ENCODE measurements around the gene EGR1. TPM values are rescaled to one million over a fixed set of nuclear protein-coding genes. Genes with fewer than 3 reads are reported as not detected.

EGR1 gene
- total RNA-seq, 1 experiment from 2014 or later, result 83.3 TPM

- no peak overlapping the region for H2BK120ac ChIP-seq (ENCODE audit: low read depth, low read length, poor library complexity, severe bottlenecking)
- no peaks in the 10 kb centered on the region for H3K79me2 ChIP-seq (ENCODE audit: insufficient read depth, low read length)
- no peaks in the 10 kb centered on the region for H3K9me3 ChIP-seq (ENCODE audit: control insufficient read depth, low read depth, low read length)
- TF ChIP-seq CTCF (conservative IDR thresholded peaks at IDR 0.05), result no peak
- H4K5ac ChIP-seq (ENCODE audit: insufficient read length, low read depth, low read length), result no peak overlapping the region
- H2BK20ac ChIP-seq (ENCODE audit: low read depth, low read length, poor library complexity, severe bottlenecking), result no peak overlapping the region
- H3K4me1 ChIP-seq (ENCODE audit: insufficient read depth, low read length), result no peaks in the 10 kb centered on the region
- no peak overlapping the region for H3K4ac ChIP-seq (ENCODE audit: low read depth, low read length)
- H3K4me2 ChIP-seq (ENCODE audit: insufficient read depth, insufficient read length, low read length), result no peak overlapping the region
- H3K18ac ChIP-seq (ENCODE audit: insufficient read length, low read depth, low read length), result no peak overlapping the region
- H3K23ac ChIP-seq (ENCODE audit: insufficient read length, low read depth, low read length), result no peak overlapping the region
- Mint-ChIP-seq H3K27me3 (ENCODE audit: low read depth) (no peaks in the 10 kb centered on the region), H3K27ac (peak overlapping the region in 2 of 3 experiments; percentile 23 to 61; a peak in 1 of 7 replicates), H3K4me3 (no peak overlapping the region), H3K4me1 (peaks cover 14 to 19% of the 10 kb centered on the region in 2 experiments), H3K9me3 (no peaks in the 10 kb centered on the region), H3K36me3 (ENCODE audit: insufficient read depth in 1 of 3, low read depth in 3 of 3) (peaks cover 17 to 32% (median 23%) of the 10 kb centered on the region in 3 experiments; a peak in 6 of 7 replicates)
- no peak overlapping the region for H2BK12ac ChIP-seq (ENCODE audit: insufficient read length, low read depth, low read length)
- H2AK5ac ChIP-seq (ENCODE audit: insufficient read length, low read length), result no peak overlapping the region
- no peak overlapping the region for H4K91ac ChIP-seq (ENCODE audit: insufficient read length, low read depth, low read length)
- no peak overlapping the region for H3K9ac ChIP-seq (ENCODE audit: extremely low read depth, insufficient read length, low read length)
- no peaks in the 10 kb centered on the region for H3K79me1 ChIP-seq (ENCODE audit: insufficient read depth, low read depth, low read length, poor library complexity, severe bottlenecking)
- H4K8ac ChIP-seq (replicated peaks; ENCODE audit: insufficient read length, low read depth, low read length), result no peak overlapping the region
- DNase-seq, result no peak
- H3K23me2 ChIP-seq (ENCODE audit: insufficient read length, low read depth, low read length, poor library complexity, severe bottlenecking), result no peaks in the 10 kb centered on the region
- H3K27ac ChIP-seq (ENCODE audit: insufficient read length, low read depth, low read length), result no peak overlapping the region
- no peak overlapping the region for H2AFZ ChIP-seq (ENCODE audit: low read length)
- H3K14ac ChIP-seq (ENCODE audit: insufficient read depth, low read length), result no peak overlapping the region
- no peak overlapping the region for H2BK15ac ChIP-seq (ENCODE audit: low read depth, low read length)
- no peak overlapping the region for H2BK5ac ChIP-seq (ENCODE audit: insufficient read length, low read length)
- H3K56ac ChIP-seq (ENCODE audit: insufficient read length, low read depth, low read length), result no peak overlapping the region
- no peaks in the 10 kb centered on the region for H4K20me1 ChIP-seq (ENCODE audit: control insufficient read depth, insufficient read depth, insufficient read length)
- no CpG with 5 or more reads among the region's 4 CpGs for WGBS (ENCODE audit: extremely low coverage, insufficient read length, low lambda C conversion rate)
- no peaks in the 10 kb centered on the region for H3K27me3 ChIP-seq (ENCODE audit: insufficient read depth, low read length)
- no peak overlapping the region for H3T11ph ChIP-seq (ENCODE audit: low read length)
Observed at GRCh38 chr5:138504799-138505198, 39.5 kb downstream of the EGR1 start.
